IMR-90 (cell line): ENCODE data around the gene MIOX. TPM values are rescaled to one million over a fixed set of nuclear protein-coding genes. Genes with fewer than 3 reads are reported as not detected.
A peak's percentile ranks its signal among the peaks of the same experiment; 100 is the strongest.

Experiments
- ATAC-seq: fragments of 200-7000 bp; cut with Tn5 transposase; 2 replicates; pipeline ENCODE4 v1.9.1; 2020; ENCODE audit warnings: low read depth, mild to moderate bottlenecking, moderate library complexity
- BruUV-seq: library from RNA; stranded (reverse); fragments of 400-500 nt; replicated peaks from 2 replicates; lab custom pipeline; 2021; lab: Mats Ljungman, UMichigan
- CTCF ChIA-PET: fragments of 300-600 bp; formaldehyde crosslinking; extraction: SDS; loops from one replicate; lab custom pipeline; 2021; ENCODE audit warnings: antibody characterized with exemption; lab: Yijun Ruan, JAX
- POLR2A ChIA-PET: fragments of 300-600 bp; sonication (Branson Sonifier 250); formaldehyde crosslinking; loops from one replicate; lab custom pipeline; 2022; ENCODE audit warnings: antibody characterized with exemption; ENCODE audit not compliant: unreplicated experiment; lab: Charles Lee
- DNase-seq: peaks from one replicate; pipeline ENCODE4 v3.0.0; 2013
- H2AFZ ChIP-seq: replicated peaks from 2 replicates; pipeline ENCODE3; 2013; ENCODE audit warnings: low read length, mild to moderate bottlenecking; ENCODE audit not compliant: poor library complexity
- H2AK5ac ChIP-seq: 2 replicates; pipeline ENCODE4 v1.6.1; 2013; ENCODE audit warnings: low read depth, low read length, inconsistent platforms
- H2AK9ac ChIP-seq: replicated peaks from 2 replicates; pipeline ENCODE3; 2013; ENCODE audit warnings: mild to moderate bottlenecking, low read depth, low read length, moderate library complexity; ENCODE audit not compliant: poor library complexity
- H2BK120ac ChIP-seq: 2 replicates; pipeline ENCODE4 v1.6.1; 2013; ENCODE audit warnings: low read depth, low read length, inconsistent platforms
- H2BK15ac ChIP-seq: 3 replicates; pipeline ENCODE4 v1.6.1; 2013; ENCODE audit warnings: low read depth, low read length, inconsistent platforms
- H2BK20ac ChIP-seq: 2 replicates; pipeline ENCODE4 v1.6.1; 2013; ENCODE audit warnings: low read depth, mild to moderate bottlenecking, inconsistent platforms, low read length, moderate library complexity
- H2BK5ac ChIP-seq: 2 replicates; pipeline ENCODE4 v1.6.1; 2013; ENCODE audit warnings: mild to moderate bottlenecking, low read depth, low read length, inconsistent platforms; ENCODE audit not compliant: poor library complexity, severe bottlenecking
- H3K14ac ChIP-seq: replicated peaks from 2 replicates; pipeline ENCODE4 v1.6.1; 2013; ENCODE audit warnings: low read depth, low read length, inconsistent platforms
- H3K18ac ChIP-seq: 2 replicates; pipeline ENCODE4 v1.6.1; 2013; ENCODE audit warnings: low read depth, low read length, control low read depth
- H3K23ac ChIP-seq: 2 replicates; pipeline ENCODE4 v1.6.1; 2013; ENCODE audit warnings: low read depth, low read length, inconsistent platforms
- H3K27ac ChIP-seq: 2 replicates; pipeline ENCODE4 v1.5.1; 2013; ENCODE audit warnings: mild to moderate bottlenecking, control low read depth, low read length; ENCODE audit not compliant: insufficient read depth
- H3K27me3 ChIP-seq: 2 replicates; pipeline ENCODE4 v1.6.1; 2013; ENCODE audit warnings: low read length; ENCODE audit not compliant: control insufficient read depth, insufficient read depth
- H3K36me3 ChIP-seq: 2 replicates; pipeline ENCODE4 v1.6.1; 2013; ENCODE audit warnings: low read length, mixed read lengths; ENCODE audit not compliant: control insufficient read depth, insufficient read depth
- H3K4ac ChIP-seq: 2 replicates; pipeline ENCODE4 v1.6.1; 2013; ENCODE audit warnings: low read depth, low read length, inconsistent platforms
- H3K4me1 ChIP-seq: 2 replicates; pipeline ENCODE4 v1.6.1; 2013; ENCODE audit warnings: low read length, mixed read lengths; ENCODE audit not compliant: control insufficient read depth, insufficient read depth
- H3K4me2 ChIP-seq: 2 replicates; pipeline ENCODE4 v1.6.1; 2013; ENCODE audit warnings: low read depth, mild to moderate bottlenecking, control low read depth, low read length, moderate library complexity
- H3K4me3 ChIP-seq: 2 replicates; pipeline ENCODE4 v1.5.1; 2013; ENCODE audit warnings: low read depth, mild to moderate bottlenecking, control low read depth, low read length, moderate library complexity; ENCODE audit not compliant: insufficient read depth
- H3K56ac ChIP-seq: 2 replicates; pipeline ENCODE4 v1.6.1; 2013; ENCODE audit warnings: low read length, inconsistent platforms; ENCODE audit not compliant: insufficient read depth; ENCODE audit errors: extremely low read depth
- H3K79me1 ChIP-seq, 2 experiments: 2 replicates each; pipeline ENCODE4 v1.6.1; 2013; ENCODE audit warnings: low read length in 2 of 2, inconsistent platforms in 1 of 2, low read depth in 1 of 2
- H3K9ac ChIP-seq: 2 replicates; pipeline ENCODE4 v1.6.1; 2013; ENCODE audit warnings: low read depth, low read length, control low read depth
- H3K9me1 ChIP-seq: 2 replicates; pipeline ENCODE4 v1.6.1; 2013; ENCODE audit warnings: low read length, inconsistent platforms; ENCODE audit not compliant: insufficient read depth
- H3K9me3 ChIP-seq: 2 replicates; pipeline ENCODE4 v1.6.1; 2013; ENCODE audit warnings: low read length; ENCODE audit not compliant: control insufficient read depth, insufficient read depth
- H4K20me1 ChIP-seq: 2 replicates; pipeline ENCODE4 v1.6.1; 2013; ENCODE audit warnings: low read length, inconsistent platforms; ENCODE audit not compliant: insufficient read depth
- H4K5ac ChIP-seq: 2 replicates; pipeline ENCODE4 v1.6.1; 2013; ENCODE audit warnings: mild to moderate bottlenecking, low read depth, low read length, control low read depth
- H4K8ac ChIP-seq, 2 experiments: 2 replicates each; pipeline ENCODE4 v1.6.1; 2013; ENCODE audit warnings: low read depth in 2 of 2, low read length in 2 of 2, control low read depth in 1 of 2, inconsistent platforms in 1 of 2
- H4K91ac ChIP-seq: 2 replicates; pipeline ENCODE4 v1.6.1; 2013; ENCODE audit warnings: low read depth, low read length, inconsistent platforms; ENCODE audit not compliant: insufficient read depth
- BHLHE40 ChIP-seq: fragments of 150-350 bp; IDR thresholded peaks from 2 replicates; pipeline ENCODE4 v1.6.1; 2016; ENCODE audit warnings: mild to moderate bottlenecking, low read depth, low read length
- MAZ ChIP-seq: IDR thresholded peaks from 2 replicates; pipeline ENCODE4 v1.6.1; 2012; ENCODE audit warnings: low read depth, mild to moderate bottlenecking, low read length, improper control_type of control experiment, moderate library complexity, borderline replicate concordance
- POLR2A ChIP-seq: IDR thresholded peaks from 2 replicates; pipeline ENCODE4 v1.6.1; 2012; ENCODE audit warnings: mild to moderate bottlenecking, low read depth, low read length
- WGBS, 2 experiments: methylation state at CpG; one replicate each; pipeline versions ENCODE4 v1.1.5 to v1.1.7; 2013; ENCODE audit warnings: missing lambda C conversion rate in 2 of 2; ENCODE audit not compliant: insufficient read length in 1 of 2; ENCODE audit errors: extremely low coverage in 2 of 2; 5-methylcytosine and 5-hydroxymethylcytosine counted together
- dilution Hi-C: fragments of 300-500 bp; cut with HindIII; formaldehyde crosslinking; loops from one replicate; pipeline ENCODE4 v1.14.3; 2018; ENCODE audit warnings: low sequenced_read_pairs; ENCODE audit not compliant: unreplicated experiment
- in situ Hi-C: fragments of 300-500 bp; cut with MboI; formaldehyde crosslinking; loops from 3 replicates; pipeline ENCODE4 v1.14.3; 2019; ENCODE audit warnings: low sequenced_read_pairs, inconsistent platforms, mixed read lengths
- intact Hi-C: fragments of 100-400 bp; cut with micrococcal nuclease; formaldehyde crosslinking; loops from 2 replicates; pipeline ENCODE4 v1.10.0; 2022
- polyA plus RNA-seq, 3 experiments: library from polyadenylated mRNA; depleted of rRNA; stranded (reverse); fragments of >200 nt; gene quantifications; 2 replicates each; pipeline ENCODE4 v1.2.3, GENCODE V29; 2012; ENCODE audit warnings: low replicate concordance in 1 of 3
- total RNA-seq: library from RNA; depleted of rRNA; stranded (reverse); fragments of >200 nt; gene quantifications from 2 replicates; pipeline ENCODE4 v1.2.3, GENCODE V29; 2012

The MIOX gene
- total and polyA plus RNA-seq, 2 of the 4 experiments (the other 2 are of a cell fraction) = not detected

DNA sequence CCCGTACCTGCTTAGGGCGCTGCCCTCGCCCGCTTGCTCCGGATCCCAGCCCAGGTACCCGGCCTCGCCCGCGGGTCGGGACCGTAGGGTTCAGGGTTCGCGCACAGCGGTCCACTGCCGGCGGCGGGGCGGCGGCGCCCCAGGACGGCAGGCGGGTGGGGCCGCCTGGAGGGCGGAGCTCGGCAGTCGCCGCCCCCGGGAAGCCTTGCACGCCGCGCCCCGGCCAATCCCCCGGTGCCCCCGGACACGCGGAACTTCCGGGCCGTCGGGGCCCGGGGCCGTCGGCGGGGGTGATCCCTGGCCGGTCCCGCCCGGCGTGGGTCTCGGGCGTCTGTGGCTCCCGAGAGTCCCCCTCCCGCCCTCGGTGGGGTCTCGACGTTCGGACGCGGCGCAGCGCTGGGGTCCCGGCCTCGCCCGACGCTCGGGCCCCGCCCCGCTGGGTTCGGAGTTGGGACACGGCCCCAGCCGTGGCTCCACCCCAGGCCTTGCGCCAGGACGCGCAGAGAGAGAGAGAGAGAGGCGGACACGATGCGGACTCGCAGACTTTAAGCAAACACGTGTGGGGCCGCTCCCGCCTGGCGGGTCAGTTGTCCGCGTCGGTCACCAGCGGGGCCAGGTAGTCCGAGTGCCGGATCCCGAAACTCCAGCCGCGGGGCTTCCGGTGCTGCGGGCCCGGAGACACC lies 43.4 kb downstream of the MIOX start, which contains the start of gene TYMP:
TYMP (minus strand) TSS at position 116 of the 683 bp plus-strand sequence. CDS start 303 bp downstream, outside the sequence.
- Histone ChIP-seq H2AK9ac (peak within 1 kb of the TSS; percentile 96), H3K4me2 (peak within 1 kb of the TSS; percentile 69), H3K18ac (no peak within 1 kb of the TSS), H2BK5ac (no peak within 1 kb of the TSS), H3K79me1 (peaks cover 4 to 20% of the 10 kb centered on the region in 2 experiments; a peak in 2 of 4 replicates), H3K9me1 (peaks cover 13% of the 10 kb centered on the region; the same call in 1 of the 2 replicates), H3K56ac (0 out of 2 replicates have a peak within 1 kb of the TSS, but pooled peaks have one; percentile 12), H3K23ac (peak within 1 kb of the TSS; percentile 72; the same call in 1 of the 2 replicates), H4K8ac (peak within 1 kb of the TSS; percentile 53 to 91; a peak in 3 of 4 replicates), H3K9me3 (no peaks in the 10 kb centered on the region), H3K27ac (no peak within 1 kb of the TSS; the same call in 1 of the 2 replicates), H3K9ac (no peak within 1 kb of the TSS), H4K91ac (peak within 1 kb of the TSS; percentile 77), H3K4me1 (peaks cover 19% of the 10 kb centered on the region), H2BK120ac (peak within 1 kb of the TSS; percentile 27; the same call in 1 of the 2 replicates), H2BK15ac (no peak within 1 kb of the TSS; the same call in 2 of the 3 replicates), H2AFZ (peak within 1 kb of the TSS; percentile 89), H3K4me3 (peak within 1 kb of the TSS; percentile 21), H4K5ac (peak within 1 kb of the TSS; percentile 49), H2BK20ac (no peak within 1 kb of the TSS), H3K27me3 (peaks cover 5% of the 10 kb centered on the region; the same call in 1 of the 2 replicates), H3K36me3 (no peaks in the 10 kb centered on the region), H4K20me1 (no peaks in the 10 kb centered on the region), H3K4ac (peak within 1 kb of the TSS; percentile 82), H3K14ac (peak within 1 kb of the TSS; percentile 42; the same call in 1 of the 2 replicates), H2AK5ac (peak within 1 kb of the TSS; percentile 81)
- no TSS peak for BruUV-seq
- ChIA-PET POLR2A (interaction anchor here (0.6 kb wide), 1 partner anchor 14 kb away, joined by 3 read pairs; no protein-coding TSS in a partner anchor), CTCF (no interaction called here)
- 0 out of 2 replicates have a peak, but pooled peaks have one; percentile 27 for TF ChIP-seq BHLHE40
- no peak for TF ChIP-seq POLR2A
- TF ChIP-seq MAZ = 0 out of 2 replicates have a peak, but pooled peaks have one; percentile 10
- peak; percentile 44 for DNase-seq
- in situ Hi-C loops = loop anchor here (5.0 kb wide), 1 partner anchor 47 kb away; the partner anchor contains the start of gene CPT1B
- intact Hi-C loops = loop anchor here (5.0 kb wide), 1 partner anchor 52 kb away; the partner anchor contains the start of gene CHKB
- peak; percentile 4 for ATAC-seq
- dilution Hi-C loops = no loop called here
- WGBS, 2 experiments = 4% methylated on average over 46 of the region's 92 CpGs; no CpG with 5 or more reads in 1 of the 2 experiments
